HT-29 (cell line): Measurements from ENCODE around the gene PARK7. TPM values are rescaled to one million over a fixed set of nuclear protein-coding genes. Genes with fewer than 3 reads are reported as not detected.

Experiments used
- DNase-seq: peaks from one replicate; pipeline ENCODE4 v3.0.0-alpha.2; 2015; ENCODE audit warnings: low spot score
- total RNA-seq: library from RNA; depleted of rRNA; stranded (reverse); fragments of >200 nt; shearing (Covaris generic); gene quantifications from 2 replicates; pipeline ENCODE4 v1.2.3, GENCODE V29; 2014

Gene PARK7
- total RNA-seq, 1 experiment from 2014 or later, result 189 TPM

DNA sequence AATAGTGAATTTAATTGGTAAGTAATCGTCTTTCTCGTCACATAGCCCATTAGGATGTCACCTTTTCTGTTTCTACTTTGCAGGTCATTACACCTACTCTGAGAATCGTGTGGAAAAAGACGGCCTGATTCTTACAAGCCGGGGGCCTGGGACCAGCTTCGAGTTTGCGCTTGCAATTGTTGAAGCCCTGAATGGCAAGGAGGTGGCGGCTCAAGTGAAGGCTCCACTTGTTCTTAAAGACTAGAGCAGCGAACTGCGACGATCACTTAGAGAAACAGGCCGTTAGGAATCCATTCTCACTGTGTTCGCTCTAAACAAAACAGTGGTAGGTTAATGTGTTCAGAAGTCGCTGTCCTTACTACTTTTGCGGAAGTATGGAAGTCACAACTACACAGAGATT is 23.3 kb downstream of the PARK7 start:
- no peak for DNase-seq

DNA sequence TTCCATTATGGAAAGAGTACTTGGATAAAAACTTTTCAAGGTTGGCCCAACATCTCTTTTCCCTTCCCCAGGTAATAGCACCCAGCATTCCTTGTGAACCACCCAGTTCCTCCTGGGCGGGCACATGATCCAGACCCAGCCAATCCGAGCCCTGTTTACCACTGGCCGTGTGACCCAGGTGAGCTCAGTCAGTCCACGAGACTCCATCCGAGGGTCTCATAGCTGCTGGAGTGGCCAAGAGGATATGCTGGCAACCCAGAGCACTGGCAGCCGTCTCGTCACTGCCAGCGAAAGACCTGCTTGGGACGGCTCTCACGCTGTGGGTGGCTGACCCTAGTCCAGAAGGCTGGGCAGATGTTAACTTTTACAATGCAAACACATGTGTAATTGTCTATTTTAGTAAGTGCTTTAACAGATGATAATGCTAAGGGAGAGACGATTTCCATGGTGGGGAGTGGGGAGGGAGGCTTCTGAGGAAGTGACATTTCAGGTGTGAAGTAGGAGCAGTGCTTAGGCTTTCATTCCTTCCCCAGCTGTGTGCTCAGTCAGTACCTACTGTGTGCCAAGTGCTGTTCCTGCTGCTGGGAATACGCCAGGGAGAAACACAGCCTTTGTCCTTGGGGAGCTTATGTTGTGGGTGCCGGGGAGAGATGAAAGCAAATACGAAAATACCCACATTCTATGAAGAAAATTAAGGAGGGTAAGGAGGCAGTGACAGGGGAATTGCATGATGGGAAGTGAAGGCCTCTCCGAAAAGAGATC is 24.5 kb downstream of the PARK7 start:
- no peak for DNase-seq

DNA sequence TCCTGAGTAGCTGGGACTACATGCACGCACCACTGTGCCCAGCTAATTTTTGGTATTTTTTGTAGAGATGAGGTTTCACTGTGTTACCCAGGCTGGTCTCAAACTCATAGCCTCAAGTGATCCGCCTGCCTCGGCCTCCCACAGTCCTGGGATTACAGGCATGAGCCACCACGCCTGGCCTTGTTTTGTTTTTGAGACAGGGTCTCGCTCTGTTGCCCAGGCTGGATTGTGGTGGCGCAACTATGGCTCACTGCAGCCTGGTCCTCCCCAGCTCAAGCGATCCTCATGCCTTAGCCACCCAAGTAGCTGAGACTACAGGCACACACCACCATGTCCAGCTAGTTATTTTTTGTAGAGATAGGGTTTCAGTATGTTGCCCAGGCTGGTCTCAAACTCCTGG is 26.0 kb downstream of the PARK7 start:
- DNase-seq, result no peak

DNA sequence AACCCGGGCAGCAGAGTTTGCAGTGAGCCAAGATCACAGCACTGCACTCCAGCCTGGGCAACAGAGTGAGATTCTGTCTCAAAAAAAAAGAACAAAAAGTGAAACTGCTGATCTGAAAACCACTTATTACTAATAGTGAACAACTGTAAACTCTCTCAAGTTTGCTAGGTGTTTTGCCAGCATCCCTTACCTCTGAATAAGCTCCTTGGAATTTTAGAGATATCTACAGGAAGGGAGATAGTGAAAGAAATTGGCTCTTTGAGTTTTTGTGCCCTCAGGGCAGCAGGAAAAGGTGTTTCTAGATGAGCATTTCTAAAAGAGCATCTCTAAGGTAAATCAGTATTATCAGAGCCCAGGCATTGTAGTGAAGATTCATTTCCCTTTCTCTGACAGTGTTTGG is 27.1 kb downstream of the PARK7 start:
- DNase-seq, result no peak

DNA sequence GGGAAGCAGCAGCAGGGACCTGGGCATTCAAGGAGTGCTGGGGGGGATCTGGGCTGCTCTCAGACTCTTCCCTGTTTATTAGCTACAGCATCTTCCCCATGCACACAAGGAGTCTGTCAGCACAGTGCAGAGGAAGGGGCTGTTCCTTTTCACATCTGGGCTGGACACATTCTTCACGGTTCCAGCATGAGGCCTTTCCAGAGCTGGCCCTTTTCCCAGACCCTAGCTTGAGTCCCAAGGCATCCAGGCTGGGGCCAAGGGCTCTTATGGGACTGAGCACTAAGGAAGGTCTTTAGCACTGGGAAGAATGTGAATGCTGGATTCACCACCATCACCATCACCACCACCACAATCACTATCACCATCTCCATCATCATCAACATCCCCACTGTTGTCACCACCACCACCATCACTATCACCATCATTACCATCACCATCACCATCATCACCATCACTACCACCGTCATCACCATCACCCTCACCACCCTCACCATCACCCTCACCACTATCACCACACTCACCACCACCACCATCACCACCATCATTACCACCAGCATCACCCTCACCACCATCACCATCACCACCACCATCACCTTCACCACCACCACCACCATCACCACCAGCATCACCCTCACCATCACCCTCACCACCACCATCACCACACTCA is 28.4 kb downstream of the PARK7 start:
- DNase-seq, result no peak

DNA sequence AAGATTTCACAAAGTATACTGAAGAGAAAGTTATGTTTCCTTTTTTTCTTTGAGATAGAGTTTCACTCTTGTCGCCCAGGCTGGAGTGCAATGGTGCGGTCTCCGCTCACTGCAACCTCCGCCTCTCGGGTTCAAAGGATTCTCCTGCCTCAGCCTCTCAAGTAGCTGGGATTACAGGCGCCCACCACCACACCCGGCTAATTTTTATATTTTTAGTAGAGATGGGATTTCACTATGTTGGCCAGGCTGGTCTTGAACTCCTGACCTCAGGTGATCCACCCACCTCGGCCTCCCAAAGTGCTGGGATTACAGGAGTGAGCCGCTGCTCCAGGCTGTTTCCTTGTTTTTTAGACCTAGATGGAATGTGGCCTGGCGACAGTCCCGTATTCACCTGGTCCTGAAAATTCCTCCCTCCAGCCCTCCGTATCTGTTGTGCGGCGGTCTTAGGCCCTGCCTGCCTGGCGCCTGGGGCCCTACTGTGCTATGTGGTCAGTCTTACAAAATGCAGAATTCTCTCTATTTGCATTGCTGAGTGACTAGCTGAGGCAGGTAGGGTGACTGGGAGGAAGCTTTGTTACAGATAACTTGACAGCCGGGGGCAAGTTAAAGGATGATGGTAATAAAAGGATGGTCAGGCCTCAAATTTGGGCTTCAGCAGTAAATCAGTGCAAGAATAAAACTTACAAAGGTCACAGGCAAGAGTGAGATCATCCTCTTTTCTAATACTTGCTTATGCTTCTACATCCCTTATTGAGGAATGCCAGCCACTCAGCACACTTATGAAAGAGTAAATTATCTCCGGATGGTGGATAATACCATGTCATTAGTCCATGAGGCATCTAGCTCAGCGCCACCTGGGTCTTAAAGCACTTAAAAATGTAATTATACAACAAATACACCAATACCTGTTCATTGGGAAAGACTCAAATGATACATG is 30.3 kb downstream of the PARK7 start:
- DNase-seq, result no peak

DNA sequence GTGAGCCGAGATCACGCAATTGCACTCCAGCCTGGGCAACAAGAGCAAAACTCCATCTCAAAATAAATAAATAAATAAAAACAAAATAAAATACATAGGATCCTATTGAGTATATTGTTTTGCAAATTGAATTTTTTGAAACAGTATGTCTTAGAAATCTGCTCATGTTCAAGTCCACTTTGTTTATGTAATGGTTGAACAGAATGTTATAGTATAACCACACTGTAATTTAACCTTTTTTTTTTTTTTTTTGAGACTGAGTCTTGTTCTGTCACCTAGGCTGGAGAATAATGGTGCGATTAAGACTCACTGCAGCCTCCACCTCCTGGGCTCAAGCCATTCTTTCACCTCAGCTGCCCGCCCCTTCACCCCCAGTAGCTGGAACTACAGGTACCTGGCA is 31.4 kb downstream of the PARK7 start:
- no peak for DNase-seq

DNA sequence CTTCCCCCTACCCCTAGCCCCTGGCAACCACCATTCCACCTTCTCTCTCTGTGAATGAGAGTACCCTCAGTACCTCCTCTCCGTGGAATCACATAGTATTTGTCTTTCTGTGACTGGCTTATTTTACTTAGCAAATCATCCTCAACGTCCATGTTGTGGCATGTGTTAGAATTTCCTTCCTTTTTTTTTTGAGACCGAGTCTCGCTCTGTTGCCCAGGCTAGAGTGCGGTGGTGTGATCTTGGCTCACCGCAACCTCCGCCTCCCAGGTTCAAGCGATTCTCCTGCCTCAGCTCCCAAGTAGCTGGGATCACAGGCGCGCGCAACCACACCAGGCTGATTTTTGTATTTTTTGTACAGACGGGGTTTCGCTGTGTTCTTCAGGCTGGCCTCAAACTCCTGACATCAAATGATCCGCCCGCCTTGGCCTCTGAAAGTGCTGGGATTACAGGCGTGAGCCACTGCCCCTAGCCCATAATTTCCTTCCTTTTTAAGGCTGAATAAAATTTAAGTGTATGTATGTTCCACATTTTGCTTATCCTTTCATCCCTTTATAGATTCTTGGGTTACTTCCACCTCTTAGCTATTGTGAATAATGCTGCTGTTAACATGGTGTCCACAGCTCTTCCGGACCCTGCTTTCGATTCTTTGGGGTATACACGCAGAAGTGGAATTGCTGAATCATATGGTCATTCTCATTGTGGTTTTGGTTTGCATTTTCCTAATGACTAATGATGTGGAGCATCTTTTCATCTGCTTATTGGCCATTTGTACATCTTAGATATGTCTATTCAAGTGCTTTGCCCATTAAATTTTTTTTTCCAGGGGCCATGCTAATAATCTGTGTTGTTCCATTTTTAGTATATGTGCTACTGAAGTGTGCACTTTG is 32.3 kb downstream of the PARK7 start:
- DNase-seq, result no peak

DNA sequence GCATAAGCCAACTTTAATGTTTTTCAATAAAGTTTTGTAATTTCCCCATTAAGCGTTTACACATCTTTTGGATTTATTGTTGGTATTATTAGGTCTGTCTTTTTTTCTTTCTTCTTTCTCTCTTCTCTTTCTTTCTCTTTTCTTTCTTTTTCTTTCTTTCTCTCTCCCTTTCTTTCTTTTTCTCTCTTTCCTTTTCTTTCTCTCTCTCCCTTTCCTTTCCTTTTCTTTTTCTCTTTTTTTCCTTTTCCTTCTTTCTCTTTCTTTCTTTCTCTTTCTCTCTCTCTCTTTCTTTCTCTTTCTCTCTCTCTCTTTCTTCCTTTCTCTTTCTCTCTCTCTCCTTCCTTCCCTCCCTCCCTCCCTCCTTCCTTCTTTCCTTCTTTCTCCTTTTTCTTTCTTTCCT is 33.3 kb downstream of the PARK7 start:
- DNase-seq, result no peak

DNA sequence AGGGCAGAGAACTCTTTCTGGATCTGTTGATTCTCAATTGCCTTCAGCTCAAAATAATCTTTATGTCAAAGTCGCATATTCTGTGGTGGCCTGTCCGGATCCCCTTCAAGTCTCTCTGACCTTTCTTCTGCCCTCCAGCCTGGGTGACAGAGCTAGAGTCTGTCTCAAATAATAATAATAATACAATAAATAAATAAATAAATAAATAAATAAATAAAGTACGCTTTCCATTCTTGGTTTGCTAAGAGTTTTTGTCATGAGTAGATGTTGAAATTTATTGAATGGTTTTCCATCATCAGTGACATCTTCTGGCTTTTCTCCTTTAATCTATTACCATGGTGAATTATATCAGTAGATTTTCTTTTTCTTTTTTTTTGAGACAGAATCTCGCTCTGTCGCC is 33.9 kb downstream of the PARK7 start:
- no peak for DNase-seq

DNA sequence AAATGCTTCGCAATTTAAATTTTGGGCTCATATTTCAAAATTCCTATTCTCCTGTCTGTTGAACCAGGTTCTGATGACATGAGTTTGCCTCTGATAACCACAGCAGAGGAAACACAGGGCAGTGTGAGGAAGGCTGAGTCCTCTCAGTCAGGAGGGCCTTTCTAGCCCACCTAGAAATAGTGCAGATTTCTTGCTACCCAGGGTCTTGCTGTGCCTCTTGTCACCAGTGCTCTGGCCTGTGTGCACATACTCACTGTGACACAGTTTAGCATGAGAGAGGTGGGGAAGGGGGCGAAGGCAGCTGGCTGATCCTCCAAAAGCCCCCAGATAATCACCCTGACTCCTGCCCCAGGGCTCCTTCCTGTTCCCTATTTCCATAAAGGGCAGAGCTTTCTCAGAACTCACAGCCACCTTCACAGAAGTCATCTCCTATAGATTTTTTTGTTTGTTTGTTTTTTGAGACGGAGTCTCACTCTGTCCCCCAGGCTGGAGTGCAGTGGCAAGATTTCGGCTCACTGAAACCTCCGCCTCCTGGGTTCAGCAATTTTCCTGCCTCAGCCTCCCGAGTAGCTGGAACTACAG is 40.9 kb downstream of the PARK7 start:
- DNase-seq, result no peak

DNA sequence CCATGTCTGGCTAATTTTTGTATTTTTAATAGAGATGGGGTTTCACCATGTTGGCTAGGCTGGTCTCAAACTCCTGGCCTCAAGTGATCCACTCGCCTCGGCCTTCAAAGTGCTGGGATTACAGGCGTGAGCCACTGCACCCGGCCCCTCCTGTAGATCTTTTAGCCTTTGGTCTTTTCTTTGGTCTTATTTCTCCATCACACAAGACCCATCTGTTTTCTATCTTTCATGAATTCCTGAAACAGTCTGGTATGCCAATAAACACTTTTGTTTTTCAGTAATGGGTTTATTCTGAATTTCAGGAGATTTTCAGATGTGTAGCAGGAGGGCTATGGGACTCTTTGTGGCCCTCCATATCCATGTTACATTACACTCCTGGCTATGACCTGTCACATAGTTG is 41.4 kb downstream of the PARK7 start:
- no peak for DNase-seq

DNA sequence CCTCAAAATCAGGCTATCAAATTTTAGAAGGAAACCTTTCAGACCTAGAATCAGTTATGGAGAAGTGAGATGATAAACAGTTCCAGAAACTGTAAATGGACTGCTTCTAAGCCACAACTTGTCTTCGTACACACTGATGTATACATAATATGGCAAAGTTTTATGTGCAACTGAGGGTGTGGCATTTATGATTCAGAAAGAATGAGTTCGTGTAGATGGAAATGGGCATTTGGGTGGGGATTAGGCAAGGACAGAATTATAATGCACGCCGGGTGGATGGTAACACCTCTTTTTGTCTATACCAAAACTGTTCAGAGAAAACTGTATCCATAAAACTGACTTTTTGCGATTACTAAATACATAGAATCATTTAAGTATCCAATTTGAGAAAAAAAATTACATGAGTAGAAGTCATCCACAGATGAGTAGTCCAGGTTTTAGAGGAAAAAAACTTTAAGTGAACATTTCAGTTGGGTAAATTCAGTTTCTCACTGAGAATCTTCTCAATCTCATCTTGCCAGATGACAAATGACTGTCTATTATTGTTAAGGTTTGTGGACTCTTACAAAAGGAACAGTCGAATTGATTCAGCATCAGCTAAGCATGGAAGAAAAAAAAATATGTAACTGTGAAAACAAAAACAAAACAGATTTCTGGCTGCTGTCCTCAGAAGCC is 42.1 kb downstream of the PARK7 start:
- DNase-seq, result no peak

DNA sequence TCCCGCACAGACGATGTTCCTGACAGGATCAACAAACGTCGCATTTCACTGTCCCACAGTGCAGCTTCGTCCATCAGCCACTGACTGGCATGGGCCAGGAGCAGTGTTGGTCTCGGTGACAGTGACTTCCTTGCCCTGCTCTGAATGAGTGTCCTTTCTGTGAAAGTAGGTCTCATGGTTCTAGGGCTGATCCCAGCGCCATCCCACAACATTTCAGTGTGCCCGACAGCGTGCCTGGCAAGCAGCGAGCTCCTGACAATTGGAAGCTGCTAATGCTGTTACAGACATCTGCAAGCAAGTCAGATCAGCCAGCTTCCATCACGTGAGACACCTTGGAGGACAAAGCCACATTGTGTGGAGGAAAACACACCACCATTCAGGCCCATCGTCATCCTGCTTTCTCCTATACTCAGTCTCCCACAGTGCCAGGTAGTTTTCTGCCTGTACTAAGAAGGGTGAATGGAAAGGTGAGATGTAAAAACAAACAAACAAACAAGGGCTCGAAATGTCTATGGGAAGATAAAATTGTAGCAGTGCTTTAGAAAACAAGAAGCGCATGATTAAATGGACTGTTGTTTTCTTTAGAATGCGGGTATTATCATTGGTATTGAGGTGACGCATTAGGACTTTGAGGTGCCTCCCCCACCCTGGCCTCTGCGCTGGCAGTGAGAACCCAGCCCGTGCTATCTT is 42.7 kb downstream of the PARK7 start:
- peak; percentile 4 for DNase-seq

DNA sequence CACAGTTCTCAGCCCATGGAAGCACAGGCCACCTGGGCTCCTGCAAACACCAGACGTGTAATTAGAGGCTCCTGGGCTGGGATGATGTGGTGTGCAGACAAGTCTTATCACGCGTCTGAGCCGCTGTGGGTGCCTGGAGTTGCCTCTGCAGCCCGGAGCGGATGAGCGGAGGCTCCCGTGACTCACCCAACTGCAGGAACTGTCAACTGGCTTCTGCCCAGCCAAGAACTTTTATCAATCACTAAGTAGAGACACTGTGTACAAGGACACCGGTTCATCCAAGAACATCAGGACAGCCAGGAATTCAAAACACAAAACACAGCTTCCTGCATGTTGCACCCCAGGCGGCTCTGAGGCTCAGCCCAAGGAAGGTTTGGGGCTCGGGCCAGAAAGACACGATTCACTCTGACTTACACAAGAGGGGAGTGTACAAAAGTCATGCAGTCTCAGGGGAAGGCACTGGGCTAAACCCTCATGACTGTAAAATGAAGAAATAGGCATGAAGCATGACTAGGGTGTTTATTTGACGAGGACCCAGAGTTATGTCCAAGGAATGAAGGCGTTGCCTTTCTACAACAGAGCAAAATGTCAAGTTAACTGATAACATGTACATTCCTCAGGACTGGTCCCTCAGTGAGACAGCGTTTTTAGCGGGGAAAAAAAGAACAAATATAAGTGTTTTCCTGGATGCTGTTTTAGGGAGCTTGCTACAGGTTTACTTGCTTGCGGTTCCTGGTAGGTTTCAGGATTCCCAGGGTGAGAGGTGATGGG is 43.5 kb downstream of the PARK7 start:
- DNase-seq, result peak; percentile 57

DNA sequence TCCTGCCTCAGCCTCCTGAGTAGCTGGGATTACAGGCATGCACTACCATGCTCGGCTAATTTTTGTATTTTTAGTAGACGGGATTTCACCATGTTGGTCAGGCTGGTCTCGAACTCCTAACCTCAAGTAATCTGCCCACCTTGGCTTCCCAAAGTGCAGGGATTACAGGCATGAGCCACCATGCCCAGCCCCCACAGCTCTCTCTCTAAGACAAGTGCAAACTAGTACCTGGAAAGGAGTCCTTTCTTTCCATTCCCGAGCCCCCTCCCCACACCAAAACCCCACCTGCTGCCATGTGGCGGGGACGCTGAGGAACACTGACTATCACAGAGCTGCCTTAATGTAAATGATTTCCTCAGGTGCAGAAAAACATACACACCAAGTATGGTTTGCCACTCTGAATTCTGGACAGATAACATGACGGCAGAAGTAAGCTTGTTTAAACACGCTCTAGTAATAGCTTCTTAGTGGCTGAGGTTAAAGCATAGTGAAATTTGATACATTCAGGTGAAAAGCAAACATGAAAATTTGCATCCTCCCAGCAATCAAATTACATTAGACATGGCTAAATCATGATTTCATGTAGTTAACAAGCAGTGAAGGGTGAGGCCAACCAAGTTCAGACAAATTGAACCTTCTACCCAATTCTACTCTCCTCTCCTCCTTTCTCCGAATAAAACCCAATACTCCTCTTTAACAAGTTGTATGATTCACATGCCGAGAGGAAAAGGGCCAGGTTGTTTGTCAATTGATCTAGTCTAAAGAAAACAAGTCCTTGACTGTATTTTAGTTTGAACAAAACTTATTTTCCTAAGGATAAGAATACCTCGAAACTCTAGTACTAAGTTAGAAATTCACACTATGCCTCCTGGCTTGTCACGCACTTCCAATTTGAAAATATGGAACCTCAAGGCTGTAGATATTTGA is 44.8 kb downstream of the PARK7 start:
- DNase-seq, result peak; percentile 56

DNA sequence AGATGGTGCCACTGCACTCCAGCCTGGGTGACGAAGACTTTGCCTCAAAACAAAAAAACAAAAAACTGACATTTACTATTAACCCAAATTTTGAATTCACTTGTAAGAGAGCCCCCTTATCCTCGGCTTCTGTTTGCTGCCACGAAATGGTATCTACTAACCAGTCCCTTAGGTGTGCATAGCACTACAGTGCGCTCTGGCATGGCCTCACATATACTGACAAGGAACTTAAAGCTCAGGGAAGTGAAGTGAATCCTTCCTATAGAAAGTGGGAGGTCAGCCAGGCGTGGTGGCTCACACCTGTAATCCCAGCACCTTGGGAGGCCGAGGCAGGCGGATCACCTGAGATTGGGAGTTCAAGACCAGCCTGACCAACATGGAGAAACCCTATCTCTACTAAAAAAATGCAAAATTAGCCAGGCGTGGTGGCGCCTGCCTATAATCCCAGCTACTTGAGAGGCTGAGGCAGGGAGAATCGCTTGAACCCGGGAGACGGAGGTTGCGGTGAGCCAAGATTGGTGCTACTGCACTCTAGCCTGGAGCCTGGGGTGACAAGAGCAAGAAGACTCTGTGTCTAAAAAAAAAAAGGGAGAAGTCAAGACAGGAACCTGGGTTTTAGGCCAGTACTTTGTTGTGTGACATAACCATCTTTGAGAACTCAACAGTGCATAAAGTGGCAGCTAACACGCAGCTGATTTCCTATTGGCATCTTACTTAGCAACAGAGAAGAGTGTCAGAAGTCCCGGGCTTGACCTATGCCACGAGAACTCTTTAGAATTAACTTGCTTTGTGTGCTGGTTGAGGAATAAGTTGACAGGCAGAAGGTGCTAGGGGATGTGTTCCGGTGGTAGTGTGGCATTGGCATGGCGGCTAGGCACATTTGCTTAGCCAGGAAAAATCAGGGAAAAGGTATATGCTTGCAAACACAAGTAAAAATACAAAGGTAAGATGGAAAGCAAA is 47.8 kb downstream of the PARK7 start:
- peak; percentile 16 for DNase-seq
